Keratinocyte (primary cell): Measurements from ENCODE around the gene ZC3H18. TPM values are rescaled to one million over a fixed set of nuclear protein-coding genes. Genes with fewer than 3 reads are reported as not detected.

Experiments
- DNase-seq: peaks from one replicate; pipeline ENCODE4 v3.0.0-alpha.2; 2011; ENCODE audit warnings: low read depth, missing footprints, low spot score
- FAIRE-seq: peaks from 2 replicates; lab custom pipeline; 2011; peaks lifted over from hg19 to GRCh38; lab: Jason Lieb, UNC
- H2AFZ ChIP-seq: 2 replicates; pipeline ENCODE4 v1.6.0; 2012; ENCODE audit warnings: low read length, control low read depth, inconsistent platforms; ENCODE audit not compliant: control insufficient read depth
- H3K27ac ChIP-seq: 2 replicates; pipeline ENCODE4 v1.5.1; 2011; ENCODE audit warnings: low read length; ENCODE audit not compliant: control insufficient read depth, insufficient read depth
- H3K27me3 ChIP-seq: 3 replicates; pipeline ENCODE4 v1.6.0; 2011; ENCODE audit warnings: low read length; ENCODE audit not compliant: control insufficient read depth, insufficient read depth; ENCODE audit errors: extremely low read depth
- H3K36me3 ChIP-seq, 2 experiments: 2 replicates in 1 of 2; 3 replicates in 1 of 2; pipeline ENCODE4 v1.5.1; 2011; ENCODE audit warnings: low read length in 2 of 2, mild to moderate bottlenecking in 1 of 2; ENCODE audit not compliant: control insufficient read depth in 2 of 2, insufficient read depth in 2 of 2; ENCODE audit errors: extremely low read depth in 1 of 2
- H3K4me1 ChIP-seq: 3 replicates; pipeline ENCODE4 v1.5.1; 2011; ENCODE audit warnings: low read length; ENCODE audit not compliant: control insufficient read depth, insufficient read depth; ENCODE audit errors: extremely low read depth
- H3K4me2 ChIP-seq: 3 replicates; pipeline ENCODE4 v1.6.0; 2011; ENCODE audit warnings: low read depth, low read length; ENCODE audit not compliant: control insufficient read depth, insufficient read depth; ENCODE audit errors: extremely low read depth
- H3K4me3 ChIP-seq, 3 experiments: fragments of 200-600 bp in 1 of 3; sonication (generic) in 1 of 3; 2 replicates in 2 of 3; 3 replicates in 1 of 3; pipeline ENCODE4 v1.5.1; 2011 to 2016; ENCODE audit warnings: low read length in 3 of 3, mild to moderate bottlenecking in 3 of 3, control low read depth in 2 of 3, inconsistent platforms in 1 of 3, low read depth in 1 of 3, mixed read lengths in 1 of 3, mixed run types in 1 of 3, moderate library complexity in 1 of 3; ENCODE audit not compliant: control insufficient read depth in 2 of 3, insufficient read depth in 2 of 3; ENCODE audit errors: extremely low read depth in 1 of 3
- H3K79me2 ChIP-seq: 2 replicates; pipeline ENCODE4 v1.6.0; 2012; ENCODE audit warnings: low read length; ENCODE audit not compliant: control insufficient read depth, insufficient read depth
- H3K9ac ChIP-seq: 3 replicates; pipeline ENCODE4 v1.6.0; 2011; ENCODE audit warnings: low read length; ENCODE audit not compliant: control insufficient read depth, insufficient read depth; ENCODE audit errors: extremely low read depth
- H3K9me1 ChIP-seq: 3 replicates; pipeline ENCODE4 v1.6.0; 2011; ENCODE audit warnings: low read length; ENCODE audit not compliant: control insufficient read depth, insufficient read depth; ENCODE audit errors: extremely low read depth
- H3K9me3 ChIP-seq: 2 replicates; pipeline ENCODE4 v1.5.1; 2012; ENCODE audit warnings: low read depth, low read length; ENCODE audit not compliant: control insufficient read depth
- H4K20me1 ChIP-seq: 3 replicates; pipeline ENCODE4 v1.6.0; 2011; ENCODE audit warnings: low read length; ENCODE audit not compliant: control insufficient read depth, insufficient read depth; ENCODE audit errors: extremely low read depth
- CTCF ChIP-seq, 3 experiments: IDR thresholded peaks in 1 of 3; conservative IDR thresholded peaks in 1 of 3; optimal IDR thresholded peaks in 1 of 3; 2 replicates in 2 of 3; 3 replicates in 1 of 3; pipeline versions ENCODE3 to v1.5.1; 2011; ENCODE audit warnings: low read length in 3 of 3, mild to moderate bottlenecking in 3 of 3, moderate library complexity in 2 of 3, control low read depth in 1 of 3, inconsistent platforms in 1 of 3; ENCODE audit not compliant: insufficient read depth in 2 of 3; ENCODE audit errors: extremely low read depth in 1 of 3
- EZH2 ChIP-seq: IDR thresholded peaks from one replicate; pipeline ENCODE4 v1.6.1; 2012; ENCODE audit warnings: inconsistent platforms, mild to moderate bottlenecking, low read length, moderate library complexity
- dilution Hi-C: fragments of 300-500 bp; cut with MboI; formaldehyde crosslinking; loops from one replicate; pipeline ENCODE4 v1.7.0; 2020; ENCODE audit warnings: low sequenced_read_pairs; ENCODE audit not compliant: extremely low pct_ligation_motif_present
- polyA plus RNA-seq, 5 experiments: library from polyadenylated mRNA; depleted of rRNA in 3 of 5; stranded (reverse) in 3 of 5; stranded (forward) in 1 of 5; unstranded in 1 of 5; fragments of >200 nt; gene quantifications; 1 replicate in 1 of 5; 2 replicates in 3 of 5; 3 replicates in 1 of 5; pipeline versions ENCODE4 v1.2.1 to v1.2.3, GENCODE V29; 2011 to 2012; ENCODE audit warnings: missing spikeins in 2 of 5, low read depth in 1 of 5, low replicate concordance in 1 of 5

Gene ZC3H18
- polyA plus RNA-seq, 1 donor (not counting 4 experiments of a cell fraction or from before 2014, with no cell fraction given): 7.5 TPM

GRCh38 chr16:88631920-88632586 is 61.9 kb downstream of the ZC3H18 start:
- TF ChIP-seq EZH2 (no peak), CTCF (optimal IDR thresholded peaks at IDR 0.05 in 1 of 3, IDR thresholded peaks at IDR 0.05 in 1 of 3, conservative IDR thresholded peaks at IDR 0.05 in 1 of 3; ENCODE audit: extremely low read depth in 1 of 3, insufficient read depth in 2 of 3, low read length in 3 of 3) (no peak)
- Histone ChIP-seq H3K27me3 (peaks cover 17% of the 10 kb centered on the region), H3K79me2 (no peaks in the 10 kb centered on the region), H4K20me1 (no peaks in the 10 kb centered on the region), H3K4me2 (no peak overlapping the region), H3K36me3 (peaks cover 13 to 27% of the 10 kb centered on the region in 2 experiments), H3K27ac (no peak overlapping the region), H2AFZ (no peak overlapping the region), H3K9me1 (no peaks in the 10 kb centered on the region), H3K9ac (no peak overlapping the region), H3K9me3 (no peaks in the 10 kb centered on the region), H3K4me1 (peaks cover 11% of the 10 kb centered on the region), H3K4me3 (no peak overlapping the region)
- dilution Hi-C loops: no loop called here
- DNase-seq: no peak
- FAIRE-seq: no peak

DNA sequence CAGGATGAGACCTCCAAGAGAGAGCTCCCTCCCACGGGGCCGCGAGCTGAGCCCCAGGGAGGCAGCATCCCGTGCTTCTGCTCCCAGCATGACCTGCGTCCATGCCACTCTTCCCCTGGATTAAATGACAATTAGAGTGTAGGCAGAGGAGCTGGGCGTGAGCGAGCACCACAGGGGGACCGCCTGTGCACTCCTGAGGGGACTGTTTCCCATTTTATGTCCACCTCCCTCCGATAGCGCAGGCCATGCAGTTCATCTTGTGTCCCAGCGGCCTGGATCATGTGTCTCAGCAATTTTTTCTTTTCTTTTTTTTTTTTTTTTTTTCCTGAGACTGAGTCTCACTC is 62.4 kb downstream of the ZC3H18 start:
- H3K9me3 ChIP-seq: no peaks in the 10 kb centered on the region
- TF ChIP-seq EZH2 (no peak), CTCF (optimal IDR thresholded peaks at IDR 0.05 in 1 of 3, IDR thresholded peaks at IDR 0.05 in 1 of 3, conservative IDR thresholded peaks at IDR 0.05 in 1 of 3; ENCODE audit: extremely low read depth in 1 of 3, insufficient read depth in 2 of 3, low read length in 3 of 3) (no peak)
- peaks cover 21% of the 10 kb centered on the region for H3K27me3 ChIP-seq
- H3K36me3 ChIP-seq: peaks cover 13 to 23% of the 10 kb centered on the region in 2 experiments
- FAIRE-seq (no peak), DNase-seq (no peak)
- no peak overlapping the region for H3K9ac ChIP-seq
- dilution Hi-C loops: no loop called here
- peaks cover 11% of the 10 kb centered on the region for H3K4me1 ChIP-seq
- no peak overlapping the region for H3K4me3 ChIP-seq
- H3K4me2 ChIP-seq: no peak overlapping the region
- H3K9me1 ChIP-seq: no peaks in the 10 kb centered on the region
- H4K20me1 ChIP-seq: no peaks in the 10 kb centered on the region
- no peaks in the 10 kb centered on the region for H3K79me2 ChIP-seq
- H3K27ac ChIP-seq: no peak overlapping the region
- no peak overlapping the region for H2AFZ ChIP-seq
